Right lobe of liver (tissue), 6 donors: ENCODE data around the gene TRIM60. TPM values are rescaled to one million over a fixed set of nuclear protein-coding genes. Genes with fewer than 3 reads are reported as not detected.
"Not testable (repeated sequence)": the region's sequence is repeated elsewhere in the genome, so short reads cannot be mapped to it uniquely, and the experiment has no call there.

Source experiments
- ATAC-seq, 4 donors: fragments of 200-7000 bp; cut with Tn5 transposase; one replicate each; pipeline ENCODE4 v1.9.1; 2020; ENCODE audit warnings: mild to moderate bottlenecking in 4 of 4, moderate library complexity in 4 of 4
- DNase-seq, 3 donors: peaks; one replicate each; pipeline ENCODE4 v3.0.0-alpha.2; 2020
- H3K27ac ChIP-seq, 3 donors: fragments of 200-600 bp; one replicate each; pipeline ENCODE4 v1.8.0; 2022
- H3K27me3 ChIP-seq, 2 donors: fragments of 200-600 bp; one replicate each; pipeline ENCODE4 v1.8.0; 2022
- H3K36me3 ChIP-seq, 4 donors: fragments of 200-600 bp; sonication (generic) in 1 of 4; one replicate each; pipeline versions ENCODE4 v1.5.1 to v1.8.0; 2017 to 2022; ENCODE audit warnings: control low read depth in 1 of 4
- H3K4me1 ChIP-seq, 4 donors: fragments of 200-600 bp; sonication (generic) in 1 of 4; one replicate each; pipeline versions ENCODE4 v1.5.1 to v1.8.0; 2017 to 2022; ENCODE audit warnings: control low read depth in 1 of 4
- H3K4me3 ChIP-seq, 3 donors: fragments of 200-600 bp; one replicate each; pipeline ENCODE4 v1.8.0; 2022
- H3K9me3 ChIP-seq, 4 donors: fragments of 200-600 bp; sonication (generic) in 1 of 4; one replicate each; pipeline versions ENCODE4 v1.5.1 to v1.8.0; 2017 to 2022; ENCODE audit warnings: control low read depth in 1 of 4
- POLR2A ChIP-seq: fragments of 450-650 bp; IDR thresholded peaks from one replicate; pipeline ENCODE4 v1.6.1; 2017; ENCODE audit warnings: antibody characterized with exemption, mild to moderate bottlenecking
- WGBS: methylation state at CpG from one replicate; pipeline ENCODE4 v1.1.6; 2018; ENCODE audit warnings: low coverage, low lambda C conversion rate; ENCODE audit not compliant: insufficient coverage; ENCODE audit errors: missing lambda C conversion rate; 5-methylcytosine and 5-hydroxymethylcytosine counted together
- intact Hi-C, 2 donors: fragments of 100-400 bp; cut with DNase I; formaldehyde crosslinking; loops; one replicate each; pipeline versions ENCODE4 v1.11.2 to v1.14.1; 2022
- total RNA-seq, 6 experiments: library from RNA; depleted of rRNA in 2 of 6; stranded (reverse); fragments of >200 nt in 2 of 6; fragmentation: NEBNext Ultra II Directional in 3 of 6; extraction: Animal tissue kit (Norgen Biotek cat#: 25700) in 3 of 6; gene quantifications; one replicate each; pipeline versions ENCODE4 v1.1.0 to v1.2.4, GENCODE V29; 2016 to 2023
- TF ChIP-seq, protein P1 (sequence below), 4 donors: fragments of 200-600 bp in 3 of 4; fragments of 450-650 bp in 1 of 4; IDR thresholded peaks; one replicate each; pipeline versions ENCODE4 v1.5.1 to v1.8.0; 2016 to 2022; ENCODE audit warnings: antibody characterized with exemption in 4 of 4, mild to moderate bottlenecking in 2 of 4
- donor health status: DM: no; HTN: yes; CAD: no.
- donor health status: DM: no; HTN: no; CAD: no.
- donor health status: DM: no; HTN: no; CAD: no.
- donor health status: DM: no; HTN: yes; CAD: no.
- donor health status: DM: no; HTN: yes; CAD: no.

TRIM60 gene
- total RNA-seq, 6 experiments from 2014 or later, result not detected

DNA sequence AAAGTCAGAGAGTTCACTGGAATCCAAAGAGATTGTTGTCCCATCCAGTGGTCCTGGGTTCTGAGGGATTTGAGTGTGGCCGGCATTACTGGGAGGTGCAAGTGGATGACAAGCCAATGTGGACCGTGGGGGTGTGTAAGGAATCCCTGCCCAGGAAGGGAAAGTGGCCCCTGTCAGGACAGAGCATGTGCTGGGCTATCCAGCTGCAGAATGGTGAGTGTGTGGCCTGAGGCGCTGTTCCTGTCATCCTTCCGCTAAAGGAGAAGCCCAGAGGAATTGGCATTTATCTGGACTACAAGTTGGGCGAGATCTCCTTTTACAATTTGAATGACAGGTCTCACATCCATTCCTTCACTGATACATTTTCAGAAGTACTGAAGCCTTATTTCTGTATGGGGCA is 20.4 kb upstream of the TRIM60 start:
- ATAC-seq (no peak), DNase-seq (no peak)
- H3K4me1 ChIP-seq, result no peaks in the 10 kb centered on the region
- H3K4me3 ChIP-seq, result no peak overlapping the region
- intact Hi-C loops, result no loop called here
- H3K27ac ChIP-seq, result no peak overlapping the region
- H3K27me3 ChIP-seq, result no peaks in the 10 kb centered on the region
- H3K36me3 ChIP-seq, result no peaks in the 10 kb centered on the region
- no peaks in the 10 kb centered on the region for H3K9me3 ChIP-seq
- WGBS, result 78% methylated on average over 1 of the region's 5 CpGs
- no peak for TF ChIP-seq POLR2A
- TF ChIP-seq, protein P1, sequence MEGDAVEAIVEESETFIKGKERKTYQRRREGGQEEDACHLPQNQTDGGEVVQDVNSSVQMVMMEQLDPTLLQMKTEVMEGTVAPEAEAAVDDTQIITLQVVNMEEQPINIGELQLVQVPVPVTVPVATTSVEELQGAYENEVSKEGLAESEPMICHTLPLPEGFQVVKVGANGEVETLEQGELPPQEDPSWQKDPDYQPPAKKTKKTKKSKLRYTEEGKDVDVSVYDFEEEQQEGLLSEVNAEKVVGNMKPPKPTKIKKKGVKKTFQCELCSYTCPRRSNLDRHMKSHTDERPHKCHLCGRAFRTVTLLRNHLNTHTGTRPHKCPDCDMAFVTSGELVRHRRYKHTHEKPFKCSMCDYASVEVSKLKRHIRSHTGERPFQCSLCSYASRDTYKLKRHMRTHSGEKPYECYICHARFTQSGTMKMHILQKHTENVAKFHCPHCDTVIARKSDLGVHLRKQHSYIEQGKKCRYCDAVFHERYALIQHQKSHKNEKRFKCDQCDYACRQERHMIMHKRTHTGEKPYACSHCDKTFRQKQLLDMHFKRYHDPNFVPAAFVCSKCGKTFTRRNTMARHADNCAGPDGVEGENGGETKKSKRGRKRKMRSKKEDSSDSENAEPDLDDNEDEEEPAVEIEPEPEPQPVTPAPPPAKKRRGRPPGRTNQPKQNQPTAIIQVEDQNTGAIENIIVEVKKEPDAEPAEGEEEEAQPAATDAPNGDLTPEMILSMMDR (IDR thresholded peaks at IDR 0.05), result no peak

DNA sequence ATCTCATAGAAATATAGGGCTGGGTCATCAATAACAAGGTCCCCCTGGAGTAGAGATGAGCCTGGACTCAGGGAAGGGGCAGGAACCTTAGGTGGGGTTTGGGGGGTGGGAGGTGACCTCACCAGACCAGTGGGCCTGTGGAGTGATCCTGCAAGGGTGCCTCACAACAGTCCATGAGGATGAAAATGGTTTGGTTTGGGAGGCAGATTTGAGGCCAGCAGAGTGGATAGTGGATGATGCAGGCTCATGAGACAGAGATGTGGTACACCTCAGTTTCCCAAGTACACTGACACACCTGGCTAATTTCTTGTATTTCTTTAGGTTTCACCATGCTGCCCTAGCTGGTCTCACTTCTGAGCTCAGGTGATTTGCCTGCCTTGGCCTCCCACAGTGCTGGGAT is 18.1 kb upstream of the TRIM60 start:
- no peak for TF ChIP-seq POLR2A
- TF ChIP-seq, protein P1 (IDR thresholded peaks at IDR 0.05), result no peak
- ATAC-seq, result no peak
- Histone ChIP-seq H3K4me1 (no peaks in the 10 kb centered on the region), H3K27ac (no peak overlapping the region), H3K4me3 (no peak overlapping the region), H3K27me3 (no peaks in the 10 kb centered on the region), H3K36me3 (no peaks in the 10 kb centered on the region), H3K9me3 (no peaks in the 10 kb centered on the region)
- intact Hi-C loops, result no loop called here
- DNase-seq, result no peak

DNA sequence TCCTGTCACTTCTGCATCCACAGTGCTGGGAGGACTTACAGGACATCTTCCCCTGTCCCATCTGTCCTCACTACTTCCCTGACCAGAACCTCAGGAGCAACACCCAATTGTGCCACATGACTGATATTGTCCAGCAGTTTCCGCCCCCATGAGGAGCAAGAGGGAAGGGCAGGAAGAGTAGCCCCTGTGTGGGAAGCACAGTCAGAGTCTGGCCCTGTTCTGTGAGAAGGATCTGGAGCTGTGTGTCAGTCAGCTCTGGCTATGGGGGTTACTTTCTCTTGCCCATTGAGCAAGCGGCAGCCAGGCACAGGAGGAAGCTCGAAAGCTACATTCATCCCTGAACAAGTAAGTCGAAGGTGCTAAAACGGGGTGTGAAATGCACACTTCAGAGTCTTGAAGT is 14.8 kb upstream of the TRIM60 start:
- TF ChIP-seq POLR2A, result no peak
- TF ChIP-seq, protein P1 (IDR thresholded peaks at IDR 0.05), result no peak
- Histone ChIP-seq H3K4me3 (no peak overlapping the region), H3K36me3 (no peaks in the 10 kb centered on the region), H3K27me3 (no peaks in the 10 kb centered on the region), H3K27ac (no peak overlapping the region), H3K4me1 (no peaks in the 10 kb centered on the region), H3K9me3 (no peaks in the 10 kb centered on the region)
- DNase-seq, result no peak
- 30% methylated on average over 5 of the region's 5 CpGs for WGBS
- ATAC-seq, result peak; percentile 16 to 47 (median 33)
- intact Hi-C loops, result no loop called here

DNA sequence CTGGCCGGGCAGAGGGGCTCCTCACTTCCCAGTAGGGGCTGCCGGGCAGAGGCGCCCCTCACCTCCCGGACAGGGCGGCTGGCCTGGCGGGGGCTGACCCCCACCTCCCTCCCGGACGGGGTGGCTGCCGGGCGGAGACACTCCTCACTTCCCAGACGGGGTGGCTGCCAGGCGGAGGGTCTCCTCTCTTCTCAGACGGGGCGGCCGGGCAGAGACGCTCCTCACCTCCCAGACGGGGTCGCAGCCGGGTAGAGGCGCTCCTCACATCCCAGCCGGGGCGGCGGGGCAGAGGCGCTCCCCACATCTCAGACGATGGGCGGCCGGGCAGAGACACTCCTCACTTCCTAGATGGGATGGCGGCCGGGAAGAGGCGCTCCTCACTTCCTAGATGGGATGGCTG is 11.8 kb upstream of the TRIM60 start:
- ATAC-seq, H3K36me3 ChIP-seq, H3K9me3 ChIP-seq, H3K27ac ChIP-seq, intact Hi-C loops, H3K27me3 ChIP-seq, H3K4me1 ChIP-seq, DNase-seq, H3K4me3 ChIP-seq: not testable (repeated sequence)
- no CpG with 5 or more reads among the region's 30 CpGs for WGBS

DNA sequence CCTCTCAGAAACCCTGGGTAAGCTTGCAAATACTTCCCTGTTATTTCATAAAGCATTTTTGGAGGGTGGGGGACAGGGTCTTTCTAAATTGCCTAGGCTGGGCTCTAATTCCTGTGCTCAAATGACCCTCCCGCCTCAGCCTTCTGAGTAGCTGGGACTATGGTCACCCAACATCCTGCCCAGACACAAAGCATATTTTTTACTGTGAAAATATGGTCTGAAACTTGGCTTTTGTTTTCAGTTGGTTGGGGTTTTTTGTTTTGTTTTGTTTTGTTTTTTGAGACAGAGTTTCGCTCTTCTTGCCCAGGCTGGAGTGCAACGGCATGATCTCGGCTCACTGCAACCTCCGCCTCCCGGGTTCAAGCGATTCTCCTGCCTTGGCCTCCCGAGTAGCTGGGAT is 6.0 kb upstream of the TRIM60 start:
- WGBS, result 84% methylated on average over 8 of the region's 8 CpGs
- H3K27ac ChIP-seq, result not testable (repeated sequence)

DNA sequence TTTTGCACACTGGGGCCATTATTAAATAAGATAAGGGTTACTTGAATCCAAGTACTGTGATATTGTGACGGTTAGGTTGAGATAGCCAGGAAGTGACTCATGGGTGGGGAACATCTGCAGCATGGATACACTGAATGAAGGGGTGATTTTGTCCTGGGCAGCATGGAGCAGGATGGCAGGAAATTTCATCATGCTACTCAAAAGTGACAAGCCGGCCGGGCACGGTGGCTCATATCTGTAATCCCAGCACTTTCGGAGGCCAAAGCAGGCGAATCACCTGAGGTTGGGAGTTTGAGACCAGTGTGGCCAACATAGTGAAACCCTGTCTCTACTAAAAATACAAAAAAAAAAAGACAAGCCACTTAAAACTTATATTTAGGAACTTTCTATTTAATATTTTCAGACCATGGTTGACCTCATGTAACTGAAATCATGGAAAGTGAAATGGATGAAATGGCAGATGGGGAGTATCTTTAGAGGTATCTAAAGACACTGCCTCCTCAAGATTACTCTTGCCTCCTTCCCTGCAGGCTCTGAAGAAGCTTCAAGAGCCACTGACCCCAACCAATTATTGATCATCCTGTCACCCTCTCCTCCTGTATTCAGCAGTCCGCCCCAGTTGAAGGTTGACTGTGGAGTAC is 3.9 kb upstream of the TRIM60 start:
- 75% methylated on average over 7 of the region's 7 CpGs for WGBS
- no peak for TF ChIP-seq POLR2A
- TF ChIP-seq, protein P1 (IDR thresholded peaks at IDR 0.05), result no peak
- intact Hi-C loops, result no loop called here
- no peaks in the 10 kb centered on the region for H3K4me1 ChIP-seq
- ATAC-seq, result no peak
- H3K27ac ChIP-seq, result no peak overlapping the region
- DNase-seq, result no peak
- H3K27me3 ChIP-seq, result no peaks in the 10 kb centered on the region
- no peak overlapping the region for H3K4me3 ChIP-seq
- H3K36me3 ChIP-seq, result no peaks in the 10 kb centered on the region
- no peaks in the 10 kb centered on the region for H3K9me3 ChIP-seq

More for the DNA sequence above, 6.0 kb upstream of the TRIM60 start:
- DNase-seq, H3K4me3 ChIP-seq, H3K36me3 ChIP-seq, ATAC-seq, H3K4me1 ChIP-seq, H3K9me3 ChIP-seq, H3K27me3 ChIP-seq, intact Hi-C loops: not testable (repeated sequence)
